Measurements from ENCODE around the gene USP10. TPM values are rescaled to one million over a fixed set of nuclear protein-coding genes. Genes with fewer than 3 reads are reported as not detected.

The USP10 gene
- total RNA-seq, 1 experiment from 2014 or later = 203 TPM

- H4K5ac ChIP-seq (ENCODE audit: insufficient read length, low read depth, low read length) = no peak overlapping the region
- H2BK20ac ChIP-seq (ENCODE audit: low read depth, low read length, poor library complexity, severe bottlenecking) = no peak overlapping the region
- peaks cover 14% of the 10 kb centered on the region; the same call in 1 of the 2 replicates for H3K27me3 ChIP-seq (ENCODE audit: insufficient read depth, low read length)
- H3K9ac ChIP-seq (ENCODE audit: extremely low read depth, insufficient read length, low read length) = no peak overlapping the region
- TF ChIP-seq, protein P1, sequence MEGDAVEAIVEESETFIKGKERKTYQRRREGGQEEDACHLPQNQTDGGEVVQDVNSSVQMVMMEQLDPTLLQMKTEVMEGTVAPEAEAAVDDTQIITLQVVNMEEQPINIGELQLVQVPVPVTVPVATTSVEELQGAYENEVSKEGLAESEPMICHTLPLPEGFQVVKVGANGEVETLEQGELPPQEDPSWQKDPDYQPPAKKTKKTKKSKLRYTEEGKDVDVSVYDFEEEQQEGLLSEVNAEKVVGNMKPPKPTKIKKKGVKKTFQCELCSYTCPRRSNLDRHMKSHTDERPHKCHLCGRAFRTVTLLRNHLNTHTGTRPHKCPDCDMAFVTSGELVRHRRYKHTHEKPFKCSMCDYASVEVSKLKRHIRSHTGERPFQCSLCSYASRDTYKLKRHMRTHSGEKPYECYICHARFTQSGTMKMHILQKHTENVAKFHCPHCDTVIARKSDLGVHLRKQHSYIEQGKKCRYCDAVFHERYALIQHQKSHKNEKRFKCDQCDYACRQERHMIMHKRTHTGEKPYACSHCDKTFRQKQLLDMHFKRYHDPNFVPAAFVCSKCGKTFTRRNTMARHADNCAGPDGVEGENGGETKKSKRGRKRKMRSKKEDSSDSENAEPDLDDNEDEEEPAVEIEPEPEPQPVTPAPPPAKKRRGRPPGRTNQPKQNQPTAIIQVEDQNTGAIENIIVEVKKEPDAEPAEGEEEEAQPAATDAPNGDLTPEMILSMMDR (conservative IDR thresholded peaks at IDR 0.05) = no peak
- H3K23me2 ChIP-seq (ENCODE audit: insufficient read length, low read depth, low read length, poor library complexity, severe bottlenecking) = no peaks in the 10 kb centered on the region
- H3K18ac ChIP-seq (ENCODE audit: insufficient read length, low read depth, low read length) = no peak overlapping the region
- no peak overlapping the region for H3K23ac ChIP-seq (ENCODE audit: insufficient read length, low read depth, low read length)
- Mint-ChIP-seq H3K27me3 (ENCODE audit: low read depth) (peaks cover 76% of the 10 kb centered on the region), H3K4me1 (peaks cover 13% of the 10 kb centered on the region in 2 experiments), H3K4me3 (no peak overlapping the region), H3K27ac (no peak overlapping the region), H3K36me3 (ENCODE audit: insufficient read depth in 1 of 3, low read depth in 3 of 3) (no peaks in the 10 kb centered on the region), H3K9me3 (no peaks in the 10 kb centered on the region; a peak in 2 of 5 replicates)
- no peak overlapping the region for H2BK15ac ChIP-seq (ENCODE audit: low read depth, low read length)
- H3K4me2 ChIP-seq (ENCODE audit: insufficient read depth, insufficient read length, low read length) = no peak overlapping the region
- H3K4me1 ChIP-seq (ENCODE audit: insufficient read depth, low read length) = no peaks in the 10 kb centered on the region; the same call in 1 of the 2 replicates
- H3K79me2 ChIP-seq (ENCODE audit: insufficient read depth, low read length) = no peaks in the 10 kb centered on the region
- no peak overlapping the region for H3K27ac ChIP-seq (ENCODE audit: insufficient read length, low read depth, low read length)
- no peak overlapping the region for H3K56ac ChIP-seq (ENCODE audit: insufficient read length, low read depth, low read length)
- no CpG with 5 or more reads among the region's 9 CpGs for WGBS (ENCODE audit: extremely low coverage, insufficient read length, low lambda C conversion rate)
- H3T11ph ChIP-seq (ENCODE audit: low read length) = no peak overlapping the region
- no peaks in the 10 kb centered on the region for H4K20me1 ChIP-seq (ENCODE audit: control insufficient read depth, insufficient read depth, insufficient read length)
- H2AFZ ChIP-seq (ENCODE audit: low read length) = no peak overlapping the region
- no peak overlapping the region for H4K8ac ChIP-seq (replicated peaks; ENCODE audit: insufficient read length, low read depth, low read length)
- no peak overlapping the region for H2BK5ac ChIP-seq (ENCODE audit: insufficient read length, low read length)
- H4K91ac ChIP-seq (ENCODE audit: insufficient read length, low read depth, low read length) = no peak overlapping the region
- no peak overlapping the region for H2BK120ac ChIP-seq (ENCODE audit: low read depth, low read length, poor library complexity, severe bottlenecking)
- no peak for DNase-seq
- H3K9me3 ChIP-seq (ENCODE audit: control insufficient read depth, low read depth, low read length) = no peaks in the 10 kb centered on the region
- H2AK5ac ChIP-seq (ENCODE audit: insufficient read length, low read length) = no peak overlapping the region
- no peak overlapping the region for H3K4ac ChIP-seq (ENCODE audit: low read depth, low read length)
- no peak overlapping the region for H3K14ac ChIP-seq (ENCODE audit: insufficient read depth, low read length)
- H3K79me1 ChIP-seq (ENCODE audit: insufficient read depth, low read depth, low read length, poor library complexity, severe bottlenecking) = no peaks in the 10 kb centered on the region
- no peak overlapping the region for H2BK12ac ChIP-seq (ENCODE audit: insufficient read length, low read depth, low read length)
These were observed 121.4 kb downstream of the USP10 start for GRCh38 chr16:84821179-84821578.

Measured in H9 (cell line).